CD14-positive monocyte (primary cell): ENCODE measurements around the gene PLD1. TPM values are rescaled to one million over a fixed set of nuclear protein-coding genes. Genes with fewer than 3 reads are reported as not detected.

Experiments
- DNase-seq, 3 donors: peaks; one replicate each; pipeline ENCODE4 v3.0.0-alpha.2; 2011 to 2022
- H2AFZ ChIP-seq: 2 replicates; pipeline ENCODE4 v1.6.0; 2012; ENCODE audit warnings: mild to moderate bottlenecking, low read depth, low read length, inconsistent platforms; ENCODE audit not compliant: insufficient read depth, poor library complexity, severe bottlenecking
- H3K27ac ChIP-seq, 2 donors: 1 replicate in 1 of 2; 2 replicates in 1 of 2; pipeline ENCODE4 v1.5.1; 2012 to 2013; ENCODE audit warnings: low read length in 2 of 2, control low read depth in 1 of 2, inconsistent platforms in 1 of 2, low read depth in 1 of 2, mild to moderate bottlenecking in 1 of 2
- H3K27me3 ChIP-seq, 2 donors: one replicate each; pipeline versions ENCODE4 v1.6.0 to v1.6.1; 2011 to 2013; ENCODE audit warnings: low read length in 2 of 2; ENCODE audit not compliant: control insufficient read depth in 2 of 2, insufficient read depth in 2 of 2
- H3K36me3 ChIP-seq, 2 donors: replicated peaks in 1 of 2; 1 replicate in 1 of 2; 2 replicates in 1 of 2; pipeline versions ENCODE4 v1.5.1 to v1.6.1; 2012 to 2013; ENCODE audit warnings: low read length in 2 of 2, control low read depth in 1 of 2, inconsistent platforms in 1 of 2, mild to moderate bottlenecking in 1 of 2; ENCODE audit not compliant: insufficient read depth in 2 of 2, control insufficient read depth in 1 of 2
- H3K4me1 ChIP-seq, 2 donors: 1 replicate in 1 of 2; 2 replicates in 1 of 2; pipeline versions ENCODE4 v1.5.1 to v1.6.1; 2012 to 2013; ENCODE audit warnings: low read length in 2 of 2, control low read depth in 1 of 2, inconsistent platforms in 1 of 2, mild to moderate bottlenecking in 1 of 2, moderate library complexity in 1 of 2; ENCODE audit not compliant: insufficient read depth in 2 of 2, control insufficient read depth in 1 of 2
- H3K4me2 ChIP-seq: replicated peaks from 2 replicates; pipeline ENCODE3; 2012; ENCODE audit warnings: low read length, moderate library complexity, mild to moderate bottlenecking; ENCODE audit not compliant: poor library complexity, severe bottlenecking; ENCODE audit errors: extremely low read depth
- H3K4me3 ChIP-seq, 3 experiments: fragments of 200-600 bp in 1 of 3; sonication (generic) in 1 of 3; replicated peaks in 1 of 3; 1 replicate in 2 of 3; 2 replicates in 1 of 3; pipeline ENCODE4 v1.5.1; 2011 to 2013; ENCODE audit warnings: low read length in 3 of 3, mild to moderate bottlenecking in 3 of 3, control low read depth in 2 of 3, low read depth in 2 of 3, inconsistent platforms in 1 of 3, moderate library complexity in 1 of 3
- H3K79me2 ChIP-seq: 2 replicates; pipeline ENCODE4 v1.6.0; 2012; ENCODE audit warnings: mild to moderate bottlenecking, control low read depth, inconsistent platforms, low read length, moderate library complexity; ENCODE audit not compliant: insufficient read depth
- H3K9ac ChIP-seq: 2 replicates; pipeline ENCODE4 v1.6.0; 2017; ENCODE audit warnings: low read length, mild to moderate bottlenecking; ENCODE audit not compliant: insufficient read depth, poor library complexity, severe bottlenecking
- H3K9me3 ChIP-seq, 2 donors: replicated peaks in 1 of 2; 1 replicate in 1 of 2; 2 replicates in 1 of 2; pipeline versions ENCODE4 v1.5.1 to v1.6.1; 2012 to 2013; ENCODE audit warnings: low read length in 2 of 2, control low read depth in 1 of 2; ENCODE audit not compliant: control insufficient read depth in 1 of 2, insufficient read depth in 1 of 2
- H4K20me1 ChIP-seq: 2 replicates; pipeline ENCODE4 v1.6.0; 2012; ENCODE audit warnings: mild to moderate bottlenecking, low read length, control low read depth, moderate library complexity; ENCODE audit not compliant: insufficient read depth
- H3K27ac Mint-ChIP-seq, 7 donors: one replicate each; pipeline ENCODE4 v1.8.0; 2020; ENCODE audit warnings: mild to moderate bottlenecking in 7 of 7, mixed read lengths in 7 of 7, moderate library complexity in 6 of 7, inconsistent platforms in 2 of 7
- H3K27me3 Mint-ChIP-seq, 3 donors: one replicate each; pipeline ENCODE4 v1.8.0; 2021 to 2022; ENCODE audit warnings: low read depth in 3 of 3, mild to moderate bottlenecking in 3 of 3, mixed read lengths in 3 of 3, moderate library complexity in 3 of 3, inconsistent platforms in 1 of 3
- H3K36me3 Mint-ChIP-seq, 2 donors: one replicate each; pipeline ENCODE4 v1.8.0; 2020; ENCODE audit warnings: mixed read lengths in 2 of 2, inconsistent platforms in 1 of 2, mild to moderate bottlenecking in 1 of 2
- H3K4me1 Mint-ChIP-seq: one replicate; pipeline ENCODE4 v1.8.0; 2020; ENCODE audit warnings: mild to moderate bottlenecking, mixed read lengths
- H3K4me3 Mint-ChIP-seq, 2 donors: one replicate each; pipeline ENCODE4 v1.8.0; 2020; ENCODE audit warnings: mild to moderate bottlenecking in 2 of 2, mixed read lengths in 2 of 2, moderate library complexity in 1 of 2
- H3K9me3 Mint-ChIP-seq, 7 donors: one replicate each; pipeline ENCODE4 v1.8.0; 2020 to 2022; ENCODE audit warnings: mixed read lengths in 7 of 7, mild to moderate bottlenecking in 6 of 7, moderate library complexity in 6 of 7, inconsistent platforms in 2 of 7
- CTCF ChIP-seq: fragments of 200-600 bp; IDR thresholded peaks from one replicate; pipeline ENCODE4 v1.8.0; 2022; ENCODE audit warnings: antibody characterized with exemption, mild to moderate bottlenecking
- WGBS: methylation state at CpG from one replicate; pipeline ENCODE4 v1.1.5; 2013; ENCODE audit warnings: missing lambda C conversion rate; ENCODE audit not compliant: insufficient coverage; 5-methylcytosine and 5-hydroxymethylcytosine counted together
- intact Hi-C, 2 donors: fragments of 100-400 bp; cut with micrococcal nuclease; formaldehyde crosslinking; loops; one replicate each; pipeline versions ENCODE4 v1.15.0 to v1.15.1; 2023
- polyA plus RNA-seq, 3 donors: library from polyadenylated mRNA; depleted of rRNA in 1 of 3; unstranded in 2 of 3; stranded (reverse) in 1 of 3; fragments of 300-500 nt in 2 of 3; fragments of >200 nt in 1 of 3; fragmentation: Illumina TruSeq in 2 of 3; gene quantifications; 1 replicate in 2 of 3; 2 replicates in 1 of 3; pipeline ENCODE4 v1.2.3, GENCODE V29; 2012 to 2021

PLD1 gene
- polyA plus RNA-seq, 3 donors = 5.1 to 7.9 (median 5.8) TPM

GRCh38 chr3:171743327-171744157 is 66.7 kb downstream of the PLD1 start:
- Mint-ChIP-seq H3K27me3 (no peaks in the 10 kb centered on the region), H3K4me1 (peaks cover 35% of the 10 kb centered on the region), H3K9me3 (peaks cover 0 to 8% (median 3%) of the 10 kb centered on the region in 7 donors), H3K4me3 (no peak overlapping the region), H3K27ac (peak overlapping the region in 1 of 7 donors; percentile 87), H3K36me3 (peaks cover 9 to 12% of the 10 kb centered on the region in 2 donors)
- no peak for DNase-seq
- no peak for TF ChIP-seq CTCF
- Histone ChIP-seq H3K9me3 (no peaks in the 10 kb centered on the region), H2AFZ (no peak overlapping the region), H3K4me1 (peaks cover 17 to 22% of the 10 kb centered on the region in 2 donors), H4K20me1 (peaks cover 9% of the 10 kb centered on the region), H3K36me3 (no peaks in the 10 kb centered on the region), H3K27ac (no peak overlapping the region), H3K9ac (no peak overlapping the region), H3K4me2 (no peak overlapping the region), H3K4me3 (no peak overlapping the region), H3K79me2 (peaks cover 79% of the 10 kb centered on the region), H3K27me3 (no peaks in the 10 kb centered on the region)
- WGBS = 92% methylated on average over 5 of the region's 10 CpGs
- intact Hi-C loops = no loop called here

GRCh38 chr3:171741377-171741776 is 68.9 kb downstream of the PLD1 start:
- no peak for TF ChIP-seq CTCF
- H3K9ac ChIP-seq = no peak overlapping the region
- intact Hi-C loops = no loop called here
- H3K9me3 ChIP-seq = no peaks in the 10 kb centered on the region
- no peak overlapping the region for H3K4me3 ChIP-seq
- peaks cover 9% of the 10 kb centered on the region for H4K20me1 ChIP-seq
- no peak overlapping the region for H3K27ac ChIP-seq
- no peak overlapping the region for H2AFZ ChIP-seq
- peaks cover 62% of the 10 kb centered on the region for H3K79me2 ChIP-seq
- Mint-ChIP-seq H3K36me3 (peaks cover 19 to 20% of the 10 kb centered on the region in 2 donors), H3K4me3 (no peak overlapping the region), H3K4me1 (peaks cover 15% of the 10 kb centered on the region), H3K27ac (no peak overlapping the region), H3K9me3 (peaks cover 0 to 2% (median 0%) of the 10 kb centered on the region in 7 donors), H3K27me3 (no peaks in the 10 kb centered on the region)
- no CpG with 5 or more reads among the region's 2 CpGs for WGBS
- DNase-seq = no peak
- H3K36me3 ChIP-seq = peaks cover 10 to 18% of the 10 kb centered on the region in 2 donors
- H3K27me3 ChIP-seq = no peaks in the 10 kb centered on the region
- H3K4me1 ChIP-seq = peaks cover 0 to 3% of the 10 kb centered on the region in 2 donors
- no peak overlapping the region for H3K4me2 ChIP-seq
